IMR-90 (cell line): ENCODE results near the gene SGCA. TPM values are rescaled to one million over a fixed set of nuclear protein-coding genes. Genes with fewer than 3 reads are reported as not detected.

Experiments
- BHLHE40 ChIP-seq: fragments of 150-350 bp; IDR thresholded peaks from 2 replicates; pipeline ENCODE4 v1.6.1; 2016; ENCODE audit warnings: mild to moderate bottlenecking, low read depth, low read length
- CHD1 ChIP-seq: IDR thresholded peaks from 2 replicates; pipeline ENCODE4 v1.6.1; 2012; ENCODE audit warnings: low read depth, low read length, improper control_type of control experiment
- CTCF ChIP-seq: conservative IDR thresholded peaks from 2 replicates; pipeline ENCODE4 v1.5.1; 2012; ENCODE audit warnings: mild to moderate bottlenecking, low read depth, low read length, improper control_type of control experiment
- MAFK ChIP-seq: IDR thresholded peaks from 2 replicates; pipeline ENCODE4 v1.6.1; 2012; ENCODE audit warnings: low read depth, low read length, improper control_type of control experiment
- MXI1 ChIP-seq: IDR thresholded peaks from 2 replicates; pipeline ENCODE4 v1.6.1; 2012; ENCODE audit warnings: low read depth, mild to moderate bottlenecking, low read length, moderate library complexity, borderline replicate concordance
- POLR2A ChIP-seq: IDR thresholded peaks from 2 replicates; pipeline ENCODE4 v1.6.1; 2012; ENCODE audit warnings: mild to moderate bottlenecking, low read depth, low read length
- SMC3 ChIP-seq: fragments of 150-350 bp; IDR thresholded peaks from 2 replicates; pipeline ENCODE4 v1.6.1; 2016; ENCODE audit warnings: low read depth, mild to moderate bottlenecking, antibody characterized with exemption, low read length, moderate library complexity
- polyA plus RNA-seq, 3 experiments: library from polyadenylated mRNA; depleted of rRNA; stranded (reverse); fragments of >200 nt; gene quantifications; 2 replicates each; pipeline ENCODE4 v1.2.3, GENCODE V29; 2012; ENCODE audit warnings: low replicate concordance in 1 of 3
- total RNA-seq: library from RNA; depleted of rRNA; stranded (reverse); fragments of >200 nt; gene quantifications from 2 replicates; pipeline ENCODE4 v1.2.3, GENCODE V29; 2012

Gene SGCA
- total and polyA plus RNA-seq, 2 of the 4 experiments (the other 2 are of a cell fraction): 0.19 TPM; not detected in 1

- no peak for TF ChIP-seq CTCF
- no peak for TF ChIP-seq MXI1
- TF ChIP-seq MAFK: no peak
- TF ChIP-seq CHD1: no peak
- TF ChIP-seq POLR2A: no peak
- no peak for TF ChIP-seq BHLHE40
- TF ChIP-seq SMC3: no peak
Observed at GRCh38 chr17:50132104-50132794, 33.6 kb upstream of the SGCA start (continued).
